MM.1S (cell line): ENCODE results near the gene GIPC2.

Source experiments
- DNase-seq: peaks from one replicate; pipeline ENCODE4 v3.0.0-alpha.2; 2015
- H2AFZ ChIP-seq: fragments of 300-600 bp; sonication (generic); 2 replicates; pipeline ENCODE4 v1.6.0; 2016; ENCODE audit warnings: antibody characterized with exemption, low read length
- H3F3A ChIP-seq: fragments of 300-600 bp; sonication (generic); 2 replicates; pipeline ENCODE4 v1.6.1; 2016; ENCODE audit warnings: mild to moderate bottlenecking, antibody characterized with exemption, low read length, moderate library complexity, mixed read lengths; ENCODE audit not compliant: insufficient read depth
- H3K27ac ChIP-seq: fragments of 300-600 bp; sonication (generic); 2 replicates; pipeline ENCODE4 v1.5.1; 2016; ENCODE audit warnings: mild to moderate bottlenecking, low read length
- H3K27me3 ChIP-seq: fragments of 300-600 bp; sonication (generic); replicated peaks from 2 replicates; pipeline ENCODE4 v1.6.0; 2016; ENCODE audit warnings: low read length; ENCODE audit not compliant: insufficient read depth
- H3K36me3 ChIP-seq: fragments of 300-600 bp; sonication (generic); replicated peaks from 2 replicates; pipeline ENCODE4 v1.6.1; 2016; ENCODE audit warnings: mild to moderate bottlenecking, low read length, mixed read lengths; ENCODE audit not compliant: insufficient read depth
- H3K4me1 ChIP-seq: fragments of 300-600 bp; sonication (generic); 2 replicates; pipeline ENCODE4 v1.6.1; 2016; ENCODE audit warnings: low read length, mixed read lengths
- H3K4me2 ChIP-seq: fragments of 300-600 bp; sonication (generic); 2 replicates; pipeline ENCODE4 v1.6.0; 2016; ENCODE audit warnings: low read depth, low read length
- H3K4me3 ChIP-seq: fragments of 300-600 bp; sonication (generic); 2 replicates; pipeline ENCODE4 v1.5.1; 2016; ENCODE audit warnings: low read length, mixed read lengths
- H3K79me2 ChIP-seq: fragments of 300-600 bp; sonication (generic); 2 replicates; pipeline ENCODE4 v1.6.1; 2016; ENCODE audit warnings: mixed run types, low read length, mixed read lengths
- H3K9ac ChIP-seq: fragments of 300-600 bp; sonication (generic); 2 replicates; pipeline ENCODE4 v1.6.1; 2016; ENCODE audit warnings: low read length, mixed read lengths
- H3K9me2 ChIP-seq: fragments of 300-600 bp; sonication (generic); replicated peaks from 2 replicates; pipeline ENCODE4 v1.6.1; 2016; ENCODE audit warnings: mild to moderate bottlenecking, low read length, mixed read lengths; ENCODE audit not compliant: insufficient read depth
- H3K9me3 ChIP-seq: fragments of 300-600 bp; sonication (generic); replicated peaks from 2 replicates; pipeline ENCODE4 v1.6.1; 2016; ENCODE audit warnings: mild to moderate bottlenecking, low read length, mixed read lengths; ENCODE audit not compliant: insufficient read depth
- H4K20me1 ChIP-seq: fragments of 300-600 bp; sonication (generic); 2 replicates; pipeline ENCODE4 v1.6.1; 2016; ENCODE audit warnings: mild to moderate bottlenecking, low read length, moderate library complexity, mixed read lengths; ENCODE audit not compliant: insufficient read depth
- CTCF ChIP-seq: fragments of 300-600 bp; sonication (generic); IDR thresholded peaks from 2 replicates; pipeline ENCODE4 v1.5.1; 2016; ENCODE audit warnings: antibody characterized with exemption, low read length, mixed read lengths
- EZH2 ChIP-seq: fragments of 300-600 bp; sonication (generic); optimal IDR thresholded peaks from 2 replicates; pipeline ENCODE3; 2017; ENCODE audit warnings: low read depth, mild to moderate bottlenecking, antibody characterized with exemption, low read length, mixed read lengths
- EZH2phosphoT487 ChIP-seq: fragments of 300-600 bp; sonication (generic); IDR thresholded peaks from 2 replicates; pipeline ENCODE4 v1.6.1; 2018; ENCODE audit warnings: antibody characterized with exemption, low read length

Gene GIPC2

GRCh38 chr1:78073441-78073840 is 27.7 kb downstream of the GIPC2 start:
- H3K9me2 ChIP-seq = no peaks in the 10 kb centered on the region
- H3K79me2 ChIP-seq = no peaks in the 10 kb centered on the region
- no peak overlapping the region for H3K4me3 ChIP-seq
- no peaks in the 10 kb centered on the region for H3K36me3 ChIP-seq
- H4K20me1 ChIP-seq = no peaks in the 10 kb centered on the region
- no peaks in the 10 kb centered on the region for H3K27me3 ChIP-seq
- DNase-seq = no peak
- no peak overlapping the region for H3K27ac ChIP-seq
- H3F3A ChIP-seq = no peaks in the 10 kb centered on the region
- no peak overlapping the region for H2AFZ ChIP-seq
- H3K4me2 ChIP-seq = no peak overlapping the region
- TF ChIP-seq EZH2 (no peak), CTCF (no peak), EZH2phosphoT487 (no peak)
- H3K4me1 ChIP-seq = no peaks in the 10 kb centered on the region
- no peaks in the 10 kb centered on the region for H3K9me3 ChIP-seq
- H3K9ac ChIP-seq = no peak overlapping the region

- Histone ChIP-seq H2AFZ (no peak overlapping the region), H3K9ac (no peak overlapping the region), H3K9me2 (no peaks in the 10 kb centered on the region), H3K9me3 (no peaks in the 10 kb centered on the region), H3K79me2 (no peaks in the 10 kb centered on the region), H3K4me3 (no peak overlapping the region), H3K27ac (no peak overlapping the region), H3K4me1 (peaks cover 5% of the 10 kb centered on the region), H4K20me1 (no peaks in the 10 kb centered on the region), H3K36me3 (no peaks in the 10 kb centered on the region), H3K4me2 (no peak overlapping the region), H3F3A (no peaks in the 10 kb centered on the region), H3K27me3 (no peaks in the 10 kb centered on the region)
- no peak for TF ChIP-seq EZH2
- TF ChIP-seq EZH2phosphoT487 = no peak
- TF ChIP-seq CTCF = no peak
- DNase-seq = no peak
Measured at GRCh38 chr1:78075621-78076020, 29.9 kb downstream of the GIPC2 start.

- Histone ChIP-seq H3K4me1 (peaks cover 5% of the 10 kb centered on the region), H3K36me3 (no peaks in the 10 kb centered on the region), H3K27me3 (no peaks in the 10 kb centered on the region), H3K9me2 (no peaks in the 10 kb centered on the region), H3K4me3 (no peak overlapping the region), H2AFZ (no peak overlapping the region), H3F3A (no peaks in the 10 kb centered on the region), H3K9ac (no peak overlapping the region), H3K79me2 (no peaks in the 10 kb centered on the region), H3K27ac (no peak overlapping the region), H3K9me3 (no peaks in the 10 kb centered on the region), H3K4me2 (no peak overlapping the region), H4K20me1 (no peaks in the 10 kb centered on the region)
- TF ChIP-seq EZH2 = no peak
- TF ChIP-seq CTCF = no peak
- DNase-seq = no peak
Measured at GRCh38 chr1:78078358-78078757, 32.6 kb downstream of the GIPC2 start.

- DNase-seq = no peak
- H3K27ac ChIP-seq = no peak overlapping the region
- peaks cover 5% of the 10 kb centered on the region for H3K4me1 ChIP-seq
- no peaks in the 10 kb centered on the region for H3K79me2 ChIP-seq
- no peaks in the 10 kb centered on the region for H4K20me1 ChIP-seq
- no peaks in the 10 kb centered on the region for H3K9me3 ChIP-seq
- no peak overlapping the region for H3K4me3 ChIP-seq
- no peaks in the 10 kb centered on the region for H3K9me2 ChIP-seq
- no peaks in the 10 kb centered on the region for H3F3A ChIP-seq
- H3K9ac ChIP-seq = no peak overlapping the region
- TF ChIP-seq CTCF (no peak), EZH2phosphoT487 (no peak), EZH2 (no peak)
- H3K36me3 ChIP-seq = no peaks in the 10 kb centered on the region
- H2AFZ ChIP-seq = no peak overlapping the region
- H3K27me3 ChIP-seq = no peaks in the 10 kb centered on the region
- no peak overlapping the region for H3K4me2 ChIP-seq
Measured at GRCh38 chr1:78079580-78079979, 33.8 kb downstream of the GIPC2 start.
